KMS-11 (cell line): ENCODE data around the gene IRF1.

Source experiments
- H2AFZ ChIP-seq: fragments of 200-600 bp; sonication (generic); 2 replicates; pipeline ENCODE4 v1.6.1; 2016; ENCODE audit warnings: antibody characterized with exemption, mixed run types, low read depth
- H3K27ac ChIP-seq: fragments of 200-600 bp; sonication (generic); 2 replicates; pipeline ENCODE4 v1.6.1; 2016; ENCODE audit warnings: mild to moderate bottlenecking, mixed run types
- H3K27me3 ChIP-seq: fragments of 200-600 bp; sonication (generic); 2 replicates; pipeline ENCODE4 v1.6.1; 2017; ENCODE audit warnings: mild to moderate bottlenecking, low read depth, mixed run types, moderate library complexity; ENCODE audit not compliant: insufficient read depth
- H3K36me3 ChIP-seq: fragments of 200-600 bp; sonication (generic); 2 replicates; pipeline ENCODE4 v1.6.1; 2017; ENCODE audit warnings: mild to moderate bottlenecking, mixed run types; ENCODE audit not compliant: insufficient read depth
- H3K4me1 ChIP-seq: fragments of 200-600 bp; sonication (generic); 2 replicates; pipeline ENCODE4 v1.6.1; 2016; ENCODE audit warnings: mild to moderate bottlenecking, low read depth, mixed run types; ENCODE audit not compliant: poor library complexity, severe bottlenecking
- H3K4me2 ChIP-seq: fragments of 200-600 bp; sonication (generic); 2 replicates; pipeline ENCODE4 v1.7.0; 2016; ENCODE audit warnings: mild to moderate bottlenecking, mixed run types
- H3K4me3 ChIP-seq: fragments of 200-600 bp; sonication (generic); IDR thresholded peaks from 2 replicates; pipeline ENCODE4 v1.6.1; 2017; ENCODE audit warnings: low read depth, low read length, mixed read lengths; ENCODE audit not compliant: insufficient read depth
- H3K79me2 ChIP-seq: fragments of 200-600 bp; sonication (generic); 2 replicates; pipeline ENCODE4 v1.6.1; 2016; ENCODE audit warnings: low read depth, mixed run types; ENCODE audit not compliant: insufficient read depth
- H3K9ac ChIP-seq: fragments of 200-600 bp; sonication (generic); 2 replicates; pipeline ENCODE4 v1.6.1; 2016; ENCODE audit warnings: mild to moderate bottlenecking, mixed run types
- H4K20me1 ChIP-seq: fragments of 200-600 bp; sonication (generic); 2 replicates; pipeline ENCODE4 v1.6.1; 2016; ENCODE audit warnings: mild to moderate bottlenecking, mixed run types; ENCODE audit not compliant: insufficient read depth
- CTCF ChIP-seq: fragments of 200-600 bp; sonication (generic); conservative IDR thresholded peaks from 2 replicates; pipeline ENCODE4 v1.6.1; 2017; ENCODE audit warnings: low read depth, mild to moderate bottlenecking, antibody characterized with exemption, low read length, moderate library complexity, mixed read lengths

Gene IRF1

GRCh38 chr5:132451387-132451786 lies 39.2 kb downstream of the IRF1 start:
- Histone ChIP-seq H3K4me2 (no peak overlapping the region), H2AFZ (no peak overlapping the region), H3K27ac (no peak overlapping the region)

GRCh38 chr5:132449060-132449459 lies 41.5 kb downstream of the IRF1 start:
- Histone ChIP-seq H3K36me3 (no peaks in the 10 kb centered on the region), H3K79me2 (no peaks in the 10 kb centered on the region), H2AFZ (no peak overlapping the region), H3K9ac (no peak overlapping the region), H3K27me3 (no peaks in the 10 kb centered on the region), H4K20me1 (no peaks in the 10 kb centered on the region), H3K4me3 (no peak overlapping the region), H3K27ac (no peak overlapping the region), H3K4me1 (peaks cover 5% of the 10 kb centered on the region), H3K4me2 (no peak overlapping the region)
- TF ChIP-seq CTCF, result no peak

More at GRCh38 chr5:132451387-132451786, 39.2 kb downstream of the IRF1 start:
- H3K9ac ChIP-seq, result no peak overlapping the region
- H3K79me2 ChIP-seq, result no peaks in the 10 kb centered on the region
- no peaks in the 10 kb centered on the region for H4K20me1 ChIP-seq
- H3K27me3 ChIP-seq, result no peaks in the 10 kb centered on the region
- no peak for TF ChIP-seq CTCF
- H3K4me1 ChIP-seq, result peaks cover 28% of the 10 kb centered on the region
- H3K4me3 ChIP-seq, result no peak overlapping the region
- no peaks in the 10 kb centered on the region for H3K36me3 ChIP-seq

- Histone ChIP-seq H3K4me2 (no peak overlapping the region), H3K9ac (no peak overlapping the region), H3K4me3 (no peak overlapping the region), H3K27me3 (no peaks in the 10 kb centered on the region), H3K79me2 (no peaks in the 10 kb centered on the region), H2AFZ (no peak overlapping the region), H3K27ac (no peak overlapping the region), H3K4me1 (no peaks in the 10 kb centered on the region), H3K36me3 (no peaks in the 10 kb centered on the region), H4K20me1 (no peaks in the 10 kb centered on the region)
- no peak for TF ChIP-seq CTCF
These were observed 43.4 kb downstream of the IRF1 start for GRCh38 chr5:132447196-132447595.

GRCh38 chr5:132446621-132447020 lies 44.0 kb downstream of the IRF1 start:
- Histone ChIP-seq H3K27me3 (no peaks in the 10 kb centered on the region), H4K20me1 (no peaks in the 10 kb centered on the region), H3K4me2 (no peak overlapping the region), H3K4me3 (no peak overlapping the region), H3K27ac (no peak overlapping the region), H2AFZ (no peak overlapping the region), H3K4me1 (no peaks in the 10 kb centered on the region), H3K79me2 (no peaks in the 10 kb centered on the region), H3K9ac (no peak overlapping the region), H3K36me3 (no peaks in the 10 kb centered on the region)
- no peak for TF ChIP-seq CTCF
